GM12891 (cell line): ENCODE data around the gene ITPR3.

ENCODE experiments used
- POLR2A ChIP-seq: IDR thresholded peaks from 2 replicates; pipeline ENCODE4 v1.6.1; 2011; ENCODE audit warnings: low read depth, low read length, control low read depth
- POLR2AphosphoS5 ChIP-seq: IDR thresholded peaks from 2 replicates; pipeline ENCODE4 v1.6.1; 2011; ENCODE audit warnings: low read depth, low read length, control low read depth
- TAF1 ChIP-seq: IDR thresholded peaks from 2 replicates; pipeline ENCODE4 v1.6.1; 2011; ENCODE audit warnings: low read depth, low read length, control low read depth

DNA sequence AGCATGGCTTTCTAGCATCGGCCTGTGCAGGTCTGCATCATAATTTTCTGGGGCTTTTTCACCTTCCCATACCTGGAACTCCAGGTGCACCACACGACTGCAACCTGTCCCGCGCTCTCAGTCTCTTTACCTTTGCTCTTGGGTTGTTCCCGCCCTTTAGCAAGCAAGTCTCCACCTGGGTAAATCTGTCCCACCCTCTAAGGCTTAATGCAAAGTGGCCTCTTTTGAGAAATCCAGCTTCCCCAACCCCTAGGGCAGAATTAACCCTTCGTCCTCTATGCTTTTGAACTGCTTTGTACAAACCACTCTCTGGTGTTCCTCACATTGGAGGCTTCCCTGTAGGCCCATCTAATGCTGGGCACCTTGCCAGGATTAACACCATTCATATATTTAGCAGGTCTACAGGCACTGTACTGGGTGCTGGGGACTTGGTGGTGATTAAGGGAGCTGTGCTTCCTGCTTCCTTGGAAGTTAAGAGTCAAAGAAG is 2.8 kb downstream of the ITPR3 start:
- TF ChIP-seq POLR2A (no peak), POLR2AphosphoS5 (no peak), TAF1 (no peak)
